Calu3 (cell line): Measurements from ENCODE around the gene UTS2. TPM values are rescaled to one million over a fixed set of nuclear protein-coding genes. Genes with fewer than 3 reads are reported as not detected.

Experiments used
- BruUV-seq: library from RNA; stranded (reverse); fragments of 400-500 nt; replicated peaks from 2 replicates; lab custom pipeline; 2021; lab: Mats Ljungman, UMichigan
- CTCF ChIA-PET: fragments of 300-600 bp; sonication (Branson Sonifier 250); formaldehyde crosslinking; loops from one replicate; lab custom pipeline; 2022; ENCODE audit warnings: antibody characterized with exemption; lab: Charles Lee
- DNase-seq: peaks from one replicate; pipeline ENCODE4 v3.0.0; 2022
- H3K27ac Mint-ChIP-seq: one replicate; pipeline ENCODE4 v1.8.0; 2022; ENCODE audit warnings: mixed read lengths; ENCODE audit not compliant: unreplicated experiment
- H3K27me3 Mint-ChIP-seq: one replicate; pipeline ENCODE4 v1.8.0; 2022; ENCODE audit warnings: mixed read lengths; ENCODE audit not compliant: unreplicated experiment
- H3K36me3 Mint-ChIP-seq: one replicate; pipeline ENCODE4 v1.8.0; 2022; ENCODE audit warnings: mild to moderate bottlenecking, moderate library complexity, mixed read lengths; ENCODE audit not compliant: insufficient read depth, unreplicated experiment
- H3K4me1 Mint-ChIP-seq: one replicate; pipeline ENCODE4 v1.8.0; 2022; ENCODE audit warnings: mild to moderate bottlenecking, low read depth, mixed read lengths; ENCODE audit not compliant: unreplicated experiment
- H3K4me3 Mint-ChIP-seq: one replicate; pipeline ENCODE4 v1.8.0; 2022; ENCODE audit warnings: mild to moderate bottlenecking, low read depth, moderate library complexity, mixed read lengths; ENCODE audit not compliant: unreplicated experiment
- H3K9me3 Mint-ChIP-seq: one replicate; pipeline ENCODE4 v1.8.0; 2022; ENCODE audit warnings: low read depth, mixed read lengths; ENCODE audit not compliant: unreplicated experiment
- intact Hi-C: fragments of 100-400 bp; cut with micrococcal nuclease; formaldehyde crosslinking; loops from one replicate; pipeline ENCODE4 v1.10.0; 2022; ENCODE audit not compliant: unreplicated experiment
- total RNA-seq: library from RNA; stranded (reverse); gene quantifications from 2 replicates; pipeline ENCODE4 v1.2.3, GENCODE V29; 2022
- TF ChIP-seq, protein P1 (sequence below): fragments of 200-600 bp; IDR thresholded peaks from one replicate; pipeline ENCODE4 v1.8.0; 2022; ENCODE audit warnings: antibody characterized with exemption; ENCODE audit not compliant: unreplicated experiment

UTS2 gene
- total RNA-seq, 1 experiment from 2014 or later = not detected

GRCh38 chr1:7827126-7827955 is 25.5 kb downstream of the UTS2 start:
- no TSS peak for BruUV-seq
- H3K9me3 Mint-ChIP-seq = no peaks in the 10 kb centered on the region

GRCh38 chr1:7826363-7826762 is 26.5 kb downstream of the UTS2 start:
- H3K36me3 Mint-ChIP-seq = no peaks in the 10 kb centered on the region
- no peaks in the 10 kb centered on the region for H3K9me3 Mint-ChIP-seq
- TF ChIP-seq, protein P1, sequence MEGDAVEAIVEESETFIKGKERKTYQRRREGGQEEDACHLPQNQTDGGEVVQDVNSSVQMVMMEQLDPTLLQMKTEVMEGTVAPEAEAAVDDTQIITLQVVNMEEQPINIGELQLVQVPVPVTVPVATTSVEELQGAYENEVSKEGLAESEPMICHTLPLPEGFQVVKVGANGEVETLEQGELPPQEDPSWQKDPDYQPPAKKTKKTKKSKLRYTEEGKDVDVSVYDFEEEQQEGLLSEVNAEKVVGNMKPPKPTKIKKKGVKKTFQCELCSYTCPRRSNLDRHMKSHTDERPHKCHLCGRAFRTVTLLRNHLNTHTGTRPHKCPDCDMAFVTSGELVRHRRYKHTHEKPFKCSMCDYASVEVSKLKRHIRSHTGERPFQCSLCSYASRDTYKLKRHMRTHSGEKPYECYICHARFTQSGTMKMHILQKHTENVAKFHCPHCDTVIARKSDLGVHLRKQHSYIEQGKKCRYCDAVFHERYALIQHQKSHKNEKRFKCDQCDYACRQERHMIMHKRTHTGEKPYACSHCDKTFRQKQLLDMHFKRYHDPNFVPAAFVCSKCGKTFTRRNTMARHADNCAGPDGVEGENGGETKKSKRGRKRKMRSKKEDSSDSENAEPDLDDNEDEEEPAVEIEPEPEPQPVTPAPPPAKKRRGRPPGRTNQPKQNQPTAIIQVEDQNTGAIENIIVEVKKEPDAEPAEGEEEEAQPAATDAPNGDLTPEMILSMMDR = no peak
- no peak overlapping the region for H3K4me3 Mint-ChIP-seq
- no peak for DNase-seq
- CTCF ChIA-PET = no interaction called here
- H3K27me3 Mint-ChIP-seq = no peaks in the 10 kb centered on the region
- H3K27ac Mint-ChIP-seq = no peak overlapping the region
- intact Hi-C loops = no loop called here
- H3K4me1 Mint-ChIP-seq = no peaks in the 10 kb centered on the region
- no TSS peak for BruUV-seq

More at GRCh38 chr1:7827126-7827955, 25.5 kb downstream of the UTS2 start:
- H3K4me3 Mint-ChIP-seq = no peak overlapping the region
- H3K4me1 Mint-ChIP-seq = no peaks in the 10 kb centered on the region
- CTCF ChIA-PET = no interaction called here
- intact Hi-C loops = no loop called here
- TF ChIP-seq, protein P1 = no peak
- H3K27me3 Mint-ChIP-seq = no peaks in the 10 kb centered on the region
- no peak overlapping the region for H3K27ac Mint-ChIP-seq
- DNase-seq = no peak
- no peaks in the 10 kb centered on the region for H3K36me3 Mint-ChIP-seq

- no peak for DNase-seq
- H3K36me3 Mint-ChIP-seq = no peaks in the 10 kb centered on the region
- BruUV-seq = no TSS peak
- H3K27ac Mint-ChIP-seq = no peak overlapping the region
- no peaks in the 10 kb centered on the region for H3K27me3 Mint-ChIP-seq
- no peak overlapping the region for H3K4me3 Mint-ChIP-seq
- H3K9me3 Mint-ChIP-seq = no peaks in the 10 kb centered on the region
- H3K4me1 Mint-ChIP-seq = no peaks in the 10 kb centered on the region
- CTCF ChIA-PET = no interaction called here
- intact Hi-C loops = no loop called here
- TF ChIP-seq, protein P1 = no peak
Observed at GRCh38 chr1:7824701-7825100, 28.2 kb downstream of the UTS2 start.

- no peak for DNase-seq
- no peaks in the 10 kb centered on the region for H3K27me3 Mint-ChIP-seq
- BruUV-seq = no TSS peak
- H3K4me3 Mint-ChIP-seq = no peak overlapping the region
- intact Hi-C loops = no loop called here
- no peaks in the 10 kb centered on the region for H3K4me1 Mint-ChIP-seq
- H3K36me3 Mint-ChIP-seq = no peaks in the 10 kb centered on the region
- CTCF ChIA-PET = no interaction called here
- TF ChIP-seq, protein P1 = no peak
- no peak overlapping the region for H3K27ac Mint-ChIP-seq
- no peaks in the 10 kb centered on the region for H3K9me3 Mint-ChIP-seq
Observed at GRCh38 chr1:7821282-7821681, 31.6 kb downstream of the UTS2 start.
